K562 (cell line): ENCODE results near the gene JHY. TPM values are rescaled to one million over a fixed set of nuclear protein-coding genes. Genes with fewer than 3 reads are reported as not detected.

ENCODE experiments used
- ATAC-seq: fragments of 200-7000 bp; cut with Tn5 transposase; 3 replicates; pipeline ENCODE4 v1.9.1; 2020; ENCODE audit warnings: moderate library complexity
- BruUV-seq: library from RNA; stranded (reverse); fragments of 400-500 nt; replicated peaks from 2 replicates; lab custom pipeline; 2021; lab: Mats Ljungman, UMichigan
- CTCF ChIA-PET: fragments of 300-600 bp; formaldehyde crosslinking; extraction: SDS; loops from one replicate; lab custom pipeline; 2021; ENCODE audit warnings: low intra/inter-chr PET ratio; lab: Yijun Ruan, JAX
- POLR2A ChIA-PET: fragments of 300-600, 350-650 bp; sonication (Branson Sonifier 250); formaldehyde crosslinking; extraction: SDS; loops from one replicate; lab custom pipeline; 2021; ENCODE audit warnings: antibody characterized with exemption, inconsistent platforms; lab: Yijun Ruan, JAX
- DNase-seq, 4 experiments: peaks; one replicate each; pipeline versions ENCODE4 v3.0.0 to v3.0.0-alpha.2; 2011 to 2018; ENCODE audit warnings: low spot score in 3 of 4, mixed read lengths in 3 of 4; ENCODE audit errors: extremely low read depth in 1 of 4
- FAIRE-seq: peaks from 2 replicates; lab custom pipeline; 2011; peaks lifted over from hg19 to GRCh38; lab: Jason Lieb, UNC
- H2AFZ ChIP-seq: 2 replicates; pipeline ENCODE4 v1.6.0; 2011; ENCODE audit warnings: low read depth, low read length, control low read depth, inconsistent platforms
- H3K27ac ChIP-seq: fragments of 200-600 bp; 3 replicates; pipeline ENCODE4 v1.8.0; 2011; ENCODE audit warnings: low read depth, mild to moderate bottlenecking, control low read depth, inconsistent platforms, low read length, moderate library complexity, mixed read lengths; ENCODE audit errors: extremely low read depth
- H3K27me3 ChIP-seq, 2 experiments: fragments of 300-600 bp in 1 of 2; 2 replicates in 1 of 2; 3 replicates in 1 of 2; pipeline versions ENCODE4 v1.6.0 to v1.8.0; 2011; ENCODE audit warnings: inconsistent platforms in 2 of 2, low read length in 2 of 2, mild to moderate bottlenecking in 1 of 2, mixed read lengths in 1 of 2, moderate library complexity in 1 of 2; ENCODE audit not compliant: control insufficient read depth in 2 of 2, insufficient read depth in 2 of 2
- H3K36me3 ChIP-seq: fragments of 300-600 bp; 3 replicates; pipeline ENCODE4 v1.8.0; 2011; ENCODE audit warnings: mild to moderate bottlenecking, low read length, inconsistent platforms; ENCODE audit not compliant: control insufficient read depth, insufficient read depth
- H3K4me1 ChIP-seq, 2 experiments: fragments of 200-600 bp in 1 of 2; replicated peaks in 1 of 2; 2 replicates in 1 of 2; 3 replicates in 1 of 2; pipeline versions ENCODE4 v1.5.1 to v1.8.0; 2011; ENCODE audit warnings: inconsistent platforms in 2 of 2, low read length in 2 of 2, mild to moderate bottlenecking in 1 of 2, mixed read lengths in 1 of 2, moderate library complexity in 1 of 2; ENCODE audit not compliant: control insufficient read depth in 2 of 2, insufficient read depth in 2 of 2
- H3K4me2 ChIP-seq: 2 replicates; pipeline ENCODE4 v1.6.1; 2011; ENCODE audit warnings: low read length, control low read depth, inconsistent platforms, mixed read lengths; ENCODE audit not compliant: insufficient read depth
- H3K4me3 ChIP-seq: fragments of 200-600 bp; sonication (generic), shearing (Covaris generic); 2 replicates; pipeline ENCODE4 v1.5.1; 2016; ENCODE audit warnings: control low read depth, inconsistent platforms
- H3K79me2 ChIP-seq: fragments of 200-600 bp; 3 replicates; pipeline ENCODE4 v1.8.0; 2011; ENCODE audit warnings: low read length, inconsistent platforms; ENCODE audit not compliant: control insufficient read depth, insufficient read depth
- H3K9ac ChIP-seq, 2 experiments: 2 replicates each; pipeline versions ENCODE4 v1.6.0 to v1.6.1; 2011; ENCODE audit warnings: low read depth in 2 of 2, low read length in 2 of 2, control low read depth in 1 of 2, inconsistent platforms in 1 of 2, mild to moderate bottlenecking in 1 of 2, mixed read lengths in 1 of 2; ENCODE audit not compliant: insufficient read depth in 1 of 2
- H3K9me1 ChIP-seq: one replicate; pipeline ENCODE4 v1.6.0; 2011; ENCODE audit warnings: inconsistent platforms, mild to moderate bottlenecking, low read length, moderate library complexity; ENCODE audit not compliant: control insufficient read depth, insufficient read depth
- H3K9me3 ChIP-seq: replicated peaks from 2 replicates; pipeline ENCODE4 v1.5.1; 2011; ENCODE audit warnings: low read depth, low read length, inconsistent platforms; ENCODE audit not compliant: control insufficient read depth, insufficient read depth
- H4K20me1 ChIP-seq: replicated peaks from 2 replicates; pipeline ENCODE4 v1.6.1; 2011; ENCODE audit warnings: low read length, inconsistent platforms, mixed read lengths; ENCODE audit not compliant: control insufficient read depth, insufficient read depth
- DNMT1 ChIP-seq: fragments of 450-650 bp; IDR thresholded peaks from 2 replicates; pipeline ENCODE4 v1.6.1; 2016; ENCODE audit warnings: antibody characterized with exemption, mild to moderate bottlenecking
- E2F3 ChIP-seq: fragments of 250-450 bp; sonication (Bioruptor Pico); IDR thresholded peaks from 2 replicates; pipeline ENCODE4 v1.4.0; 2020; ENCODE audit warnings: mild to moderate bottlenecking
- HEY1 ChIP-seq: fragments of 250-450 bp; sonication (Bioruptor Pico); IDR thresholded peaks from 2 replicates; pipeline ENCODE4 v1.5.0; 2020; ENCODE audit warnings: mild to moderate bottlenecking, moderate library complexity, borderline replicate concordance
- HMGXB4 ChIP-seq: sonication (generic); formaldehyde crosslinking; IDR thresholded peaks from 2 replicates; pipeline ENCODE4 v1.8.1; 2023; ENCODE audit warnings: mild to moderate bottlenecking, missing genetic modification reagents
- MYNN ChIP-seq, 2 experiments: sonication (generic); formaldehyde crosslinking in 1 of 2; IDR thresholded peaks; 2 replicates each; pipeline versions ENCODE4 v1.5.0 to v1.6.1; 2016 to 2020; ENCODE audit warnings: antibody characterized with exemption in 1 of 2, missing genetic modification reagents in 1 of 2
- PHB ChIP-seq: fragments of 250-450 bp; sonication (Bioruptor Pico); IDR thresholded peaks from 2 replicates; pipeline ENCODE4 v1.5.0; 2021
- POLR2AphosphoS5 ChIP-seq: IDR thresholded peaks from 2 replicates; pipeline ENCODE4 v1.6.1; 2011; ENCODE audit warnings: mild to moderate bottlenecking, low read depth, low read length, moderate library complexity; ENCODE audit not compliant: control insufficient read depth, insufficient read depth
- PTRF ChIP-seq: fragments of 450-650 bp; IDR thresholded peaks from 2 replicates; pipeline ENCODE4 v1.6.1; 2016; ENCODE audit warnings: mild to moderate bottlenecking, missing genetic modification characterization, missing compliant biosample characterization
- TFAP4 ChIP-seq: sonication (generic); formaldehyde crosslinking; IDR thresholded peaks from 2 replicates; pipeline ENCODE4 v1.8.0; 2022; ENCODE audit warnings: missing genetic modification reagents, mild to moderate bottlenecking, moderate library complexity, borderline replicate concordance
- THAP12 ChIP-seq: fragments of 250-450 bp; sonication (Bioruptor Pico); IDR thresholded peaks from 2 replicates; pipeline ENCODE4 v1.9.0; 2021; ENCODE audit warnings: mild to moderate bottlenecking, inconsistent platforms
- TOE1 ChIP-seq, 2 experiments: fragments of 450-650 bp in 1 of 2; sonication (generic) in 1 of 2; formaldehyde crosslinking in 1 of 2; IDR thresholded peaks; 2 replicates each; pipeline versions ENCODE4 v1.7.1 to v1.8.0; 2016 to 2022; ENCODE audit warnings: borderline replicate concordance in 2 of 2, mild to moderate bottlenecking in 2 of 2, antibody characterized with exemption in 1 of 2, inconsistent platforms in 1 of 2, low read depth in 1 of 2, missing genetic modification reagents in 1 of 2, moderate library complexity in 1 of 2
- ZFPM2 ChIP-seq: fragments of 250-450 bp; sonication (Bioruptor Pico); IDR thresholded peaks from 2 replicates; pipeline ENCODE4 v1.5.1; 2022; ENCODE audit warnings: mild to moderate bottlenecking
- ZZZ3 ChIP-seq: fragments of 450-650 bp; IDR thresholded peaks from 2 replicates; pipeline ENCODE4 v1.6.1; 2016; ENCODE audit warnings: antibody characterized with exemption, mild to moderate bottlenecking, moderate library complexity
- WGBS: fragments of 100-300 bp; shearing (Covaris generic); methylation state at CpG from one replicate; pipeline ENCODE4 v1.1.6; 2016; ENCODE audit warnings: low coverage, mixed read lengths; ENCODE audit not compliant: insufficient coverage; ENCODE audit errors: missing lambda C conversion rate; 5-methylcytosine and 5-hydroxymethylcytosine counted together
- in situ Hi-C: fragments of 300-500 bp; cut with MboI; formaldehyde crosslinking; loops from 4 replicates; pipeline ENCODE4 v1.15.0; 2018; ENCODE audit warnings: inconsistent platforms, mixed read lengths
- intact Hi-C: fragments of 100-400 bp; cut with micrococcal nuclease; formaldehyde crosslinking; loops from 2 replicates; pipeline ENCODE4 v1.14.2; 2022
- polyA plus RNA-seq, 8 experiments: library from polyadenylated mRNA; depleted of rRNA in 4 of 8; stranded (reverse) in 5 of 8; unstranded in 3 of 8; fragments of >200 nt; fragmentation: Nextera tagmentation in 2 of 8; fragmentation: Illumina TruSeq in 1 of 8; extraction: Ambion mirVana in 2 of 8; extraction: Trizol in 1 of 8; gene quantifications; 2 replicates each; pipeline versions ENCODE4 v1.2.1 to v1.2.3, GENCODE V29; 2011 to 2014; ENCODE audit warnings: inconsistent platforms in 1 of 8, missing spikeins in 1 of 8
- total RNA-seq, 7 experiments: library from RNA; depleted of rRNA in 6 of 7; stranded (reverse); fragments of >200 nt in 6 of 7; fragmentation: Illumina TruSeq in 2 of 7; extraction: Trizol in 2 of 7; gene quantifications; 2 replicates each; pipeline versions ENCODE4 v1.2.1 to v1.2.3, GENCODE V29; 2011 to 2021; ENCODE audit warnings: low replicate concordance in 1 of 7
- TF ChIP-seq, protein P1 (sequence below): fragments of 200-800 bp; sonication (Bioruptor generic); IDR thresholded peaks from 2 replicates; pipeline ENCODE4 v1.6.1; 2017; ENCODE audit warnings: missing genetic modification characterization, missing compliant biosample characterization
- TF ChIP-seq, protein P2 (sequence below): fragments of 450-650 bp; IDR thresholded peaks from 2 replicates; pipeline ENCODE4 v1.6.1; 2016

JHY gene
- total and polyA plus RNA-seq, 9 of the 15 experiments (the other 6 are each of a cell fraction or from before 2014, with no cell fraction given) = not detected

- 0% methylated on average over 1 of the region's 1 CpG for WGBS
- Histone ChIP-seq H3K36me3 (no peaks in the 10 kb centered on the region), H3K27me3 (peaks cover 3 to 5% of the 10 kb centered on the region in 2 experiments; a peak in 3 of 5 replicates), H2AFZ (no peak overlapping the region), H3K9ac (no peak overlapping the region), H3K4me2 (no peak overlapping the region), H3K27ac (no peak overlapping the region), H3K9me3 (no peaks in the 10 kb centered on the region), H3K9me1 (no peaks in the 10 kb centered on the region), H4K20me1 (no peaks in the 10 kb centered on the region), H3K79me2 (no peaks in the 10 kb centered on the region), H3K4me1 (no peaks in the 10 kb centered on the region), H3K4me3 (no peak overlapping the region)
- FAIRE-seq = no peak
- intact Hi-C loops (no loop called here), in situ Hi-C loops (no loop called here)
- no TSS peak for BruUV-seq
- no peak for DNase-seq
- ChIA-PET POLR2A (no interaction called here), CTCF (no interaction called here)
- no peak for ATAC-seq
- TF ChIP-seq HMGXB4 (CRISPR knock-in tag) (no peak), TOE1 (IDR thresholded peaks at IDR 0.05; ENCODE audit: borderline replicate concordance) (no peak), TOE1 (CRISPR knock-in tag; IDR thresholded peaks at IDR 0.05; ENCODE audit: borderline replicate concordance, low read depth) (no peak), HEY1 (no peak), ZFPM2 (CRISPR knock-in tag) (no peak), PHB (CRISPR knock-in tag) (no peak), E2F3 (no peak), MYNN (IDR thresholded peaks at IDR 0.05) (no peak), MYNN (CRISPR knock-in tag; IDR thresholded peaks at IDR 0.05) (no peak), DNMT1 (no peak), POLR2AphosphoS5 (no peak), TFAP4 (CRISPR knock-in tag) (no peak), ZZZ3 (no peak), THAP12 (CRISPR knock-in tag) (no peak), PTRF (tag) (no peak)
- TF ChIP-seq, protein P1, sequence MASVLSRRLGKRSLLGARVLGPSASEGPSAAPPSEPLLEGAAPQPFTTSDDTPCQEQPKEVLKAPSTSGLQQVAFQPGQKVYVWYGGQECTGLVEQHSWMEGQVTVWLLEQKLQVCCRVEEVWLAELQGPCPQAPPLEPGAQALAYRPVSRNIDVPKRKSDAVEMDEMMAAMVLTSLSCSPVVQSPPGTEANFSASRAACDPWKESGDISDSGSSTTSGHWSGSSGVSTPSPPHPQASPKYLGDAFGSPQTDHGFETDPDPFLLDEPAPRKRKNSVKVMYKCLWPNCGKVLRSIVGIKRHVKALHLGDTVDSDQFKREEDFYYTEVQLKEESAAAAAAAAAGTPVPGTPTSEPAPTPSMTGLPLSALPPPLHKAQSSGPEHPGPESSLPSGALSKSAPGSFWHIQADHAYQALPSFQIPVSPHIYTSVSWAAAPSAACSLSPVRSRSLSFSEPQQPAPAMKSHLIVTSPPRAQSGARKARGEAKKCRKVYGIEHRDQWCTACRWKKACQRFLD (CRISPR knock-in tag) = no peak
- TF ChIP-seq, protein P2, sequence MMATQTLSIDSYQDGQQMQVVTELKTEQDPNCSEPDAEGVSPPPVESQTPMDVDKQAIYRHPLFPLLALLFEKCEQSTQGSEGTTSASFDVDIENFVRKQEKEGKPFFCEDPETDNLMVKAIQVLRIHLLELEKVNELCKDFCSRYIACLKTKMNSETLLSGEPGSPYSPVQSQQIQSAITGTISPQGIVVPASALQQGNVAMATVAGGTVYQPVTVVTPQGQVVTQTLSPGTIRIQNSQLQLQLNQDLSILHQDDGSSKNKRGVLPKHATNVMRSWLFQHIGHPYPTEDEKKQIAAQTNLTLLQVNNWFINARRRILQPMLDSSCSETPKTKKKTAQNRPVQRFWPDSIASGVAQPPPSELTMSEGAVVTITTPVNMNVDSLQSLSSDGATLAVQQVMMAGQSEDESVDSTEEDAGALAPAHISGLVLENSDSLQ = no peak
These were observed 34.8 kb downstream of the JHY start for GRCh38 chr11:122917311-122917710.
